DOHH2 (cell line): ENCODE results near the gene ZNF366.

Source experiments
- H3F3A ChIP-seq: fragments of 200-600 bp; sonication (generic), shearing (Covaris generic); 2 replicates; pipeline ENCODE4 v1.6.0; 2016; ENCODE audit warnings: antibody characterized with exemption, mild to moderate bottlenecking; ENCODE audit not compliant: control insufficient read depth, insufficient read depth
- H3K27ac ChIP-seq: fragments of 200-600 bp; sonication (generic); 2 replicates; pipeline ENCODE4 v1.5.1; 2014; ENCODE audit warnings: low read depth, mild to moderate bottlenecking, low read length, moderate library complexity
- H3K27me3 ChIP-seq: fragments of 200-600 bp; sonication (generic); 2 replicates; pipeline ENCODE4 v1.6.1; 2014; ENCODE audit warnings: mild to moderate bottlenecking, low read length, mixed read lengths; ENCODE audit not compliant: control insufficient read depth
- H3K36me3 ChIP-seq: fragments of 200-600 bp; sonication (generic); 2 replicates; pipeline ENCODE4 v1.6.1; 2014; ENCODE audit warnings: mild to moderate bottlenecking, low read length, moderate library complexity, mixed read lengths; ENCODE audit not compliant: control insufficient read depth
- H3K4me1 ChIP-seq: fragments of 200-600 bp; sonication (generic); 2 replicates; pipeline ENCODE4 v1.6.1; 2014; ENCODE audit warnings: mild to moderate bottlenecking, low read length, mixed read lengths; ENCODE audit not compliant: control insufficient read depth
- H3K4me2 ChIP-seq: fragments of 200-600 bp; sonication (generic); 2 replicates; pipeline ENCODE4 v1.6.0; 2014; ENCODE audit warnings: mild to moderate bottlenecking, low read length, moderate library complexity
- H3K4me3 ChIP-seq: fragments of 200-600 bp; sonication (generic); 2 replicates; pipeline ENCODE4 v1.5.1; 2014; ENCODE audit warnings: mild to moderate bottlenecking, low read length, mixed read lengths
- H3K79me2 ChIP-seq: fragments of 200-600 bp; sonication (generic); 2 replicates; pipeline ENCODE4 v1.6.1; 2014; ENCODE audit warnings: mild to moderate bottlenecking, low read length, mixed read lengths; ENCODE audit not compliant: control insufficient read depth
- H3K9me2 ChIP-seq: fragments of 200-600 bp; sonication (generic); replicated peaks from 2 replicates; pipeline ENCODE4 v1.6.1; 2014; ENCODE audit warnings: mild to moderate bottlenecking, low read length, mixed read lengths; ENCODE audit not compliant: control insufficient read depth
- H3K9me3 ChIP-seq: fragments of 200-600 bp; sonication (generic); 2 replicates; pipeline ENCODE4 v1.6.1; 2014; ENCODE audit warnings: antibody characterized with exemption, low read length, mixed read lengths; ENCODE audit not compliant: control insufficient read depth, insufficient read depth
- H4K20me1 ChIP-seq: fragments of 200-600 bp; sonication (generic); 2 replicates; pipeline ENCODE4 v1.6.0; 2014; ENCODE audit warnings: low read depth, mild to moderate bottlenecking, antibody characterized with exemption, low read length, moderate library complexity; ENCODE audit not compliant: control insufficient read depth, insufficient read depth
- EZH2phosphoT487 ChIP-seq: fragments of 200-600 bp; sonication (generic); IDR thresholded peaks from 2 replicates; pipeline ENCODE4 v1.6.1; 2017; ENCODE audit warnings: borderline replicate concordance, mild to moderate bottlenecking, antibody characterized with exemption, low read length, moderate library complexity, mixed read lengths
- TF ChIP-seq, protein P1 (sequence below): fragments of 200-600 bp; sonication (generic); IDR thresholded peaks from one replicate; pipeline ENCODE4 v1.5.1; 2014; ENCODE audit warnings: antibody characterized with exemption, mild to moderate bottlenecking, low read depth, low read length; ENCODE audit not compliant: poor library complexity, severe bottlenecking

The ZNF366 gene

DNA sequence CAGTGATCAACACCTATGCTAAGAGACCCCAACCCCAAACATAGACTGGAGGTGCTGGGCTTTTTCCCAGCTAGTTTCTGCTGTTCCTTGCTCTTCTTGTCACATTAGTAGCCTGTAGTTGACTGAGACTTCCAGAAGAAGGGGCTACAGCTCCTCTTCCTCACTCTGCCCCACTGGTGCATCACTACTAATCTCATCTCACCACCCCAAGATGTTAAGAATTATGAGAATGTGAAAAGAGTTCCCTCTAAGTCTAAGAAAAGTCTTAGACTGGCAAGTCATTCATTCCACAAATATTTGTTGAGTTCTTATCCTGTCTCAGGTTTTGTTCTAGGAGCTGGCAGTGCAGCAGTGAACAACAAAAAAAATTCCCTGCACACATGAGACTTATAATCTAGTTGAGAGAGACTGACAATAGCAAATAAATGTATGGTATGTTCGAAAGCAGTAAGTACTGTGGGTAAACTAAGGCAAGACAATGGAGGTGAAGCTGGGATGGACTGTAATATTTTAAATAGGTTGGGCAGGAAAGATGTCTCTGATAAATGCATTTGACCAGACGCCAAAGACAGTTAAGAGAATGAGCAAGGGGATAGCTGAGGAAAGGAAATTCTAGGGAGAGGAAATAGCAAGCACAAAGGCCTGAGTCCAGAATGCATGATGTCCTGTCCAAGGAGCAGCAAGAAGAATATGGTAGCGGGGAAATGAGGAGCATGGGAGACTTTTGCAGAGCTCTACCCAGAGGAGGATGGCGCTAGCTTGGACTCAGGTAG lies 94.7 kb downstream of the ZNF366 start:
- Histone ChIP-seq H3K4me1 (no peaks in the 10 kb centered on the region), H3F3A (no peaks in the 10 kb centered on the region), H3K36me3 (no peaks in the 10 kb centered on the region), H3K27ac (no peak overlapping the region), H3K4me3 (no peak overlapping the region), H3K9me2 (no peaks in the 10 kb centered on the region), H3K27me3 (peaks cover 9% of the 10 kb centered on the region), H3K9me3 (no peaks in the 10 kb centered on the region), H4K20me1 (no peaks in the 10 kb centered on the region), H3K4me2 (no peak overlapping the region), H3K79me2 (no peaks in the 10 kb centered on the region)
- no peak for TF ChIP-seq EZH2phosphoT487
- TF ChIP-seq, protein P1, sequence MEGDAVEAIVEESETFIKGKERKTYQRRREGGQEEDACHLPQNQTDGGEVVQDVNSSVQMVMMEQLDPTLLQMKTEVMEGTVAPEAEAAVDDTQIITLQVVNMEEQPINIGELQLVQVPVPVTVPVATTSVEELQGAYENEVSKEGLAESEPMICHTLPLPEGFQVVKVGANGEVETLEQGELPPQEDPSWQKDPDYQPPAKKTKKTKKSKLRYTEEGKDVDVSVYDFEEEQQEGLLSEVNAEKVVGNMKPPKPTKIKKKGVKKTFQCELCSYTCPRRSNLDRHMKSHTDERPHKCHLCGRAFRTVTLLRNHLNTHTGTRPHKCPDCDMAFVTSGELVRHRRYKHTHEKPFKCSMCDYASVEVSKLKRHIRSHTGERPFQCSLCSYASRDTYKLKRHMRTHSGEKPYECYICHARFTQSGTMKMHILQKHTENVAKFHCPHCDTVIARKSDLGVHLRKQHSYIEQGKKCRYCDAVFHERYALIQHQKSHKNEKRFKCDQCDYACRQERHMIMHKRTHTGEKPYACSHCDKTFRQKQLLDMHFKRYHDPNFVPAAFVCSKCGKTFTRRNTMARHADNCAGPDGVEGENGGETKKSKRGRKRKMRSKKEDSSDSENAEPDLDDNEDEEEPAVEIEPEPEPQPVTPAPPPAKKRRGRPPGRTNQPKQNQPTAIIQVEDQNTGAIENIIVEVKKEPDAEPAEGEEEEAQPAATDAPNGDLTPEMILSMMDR, result no peak

DNA sequence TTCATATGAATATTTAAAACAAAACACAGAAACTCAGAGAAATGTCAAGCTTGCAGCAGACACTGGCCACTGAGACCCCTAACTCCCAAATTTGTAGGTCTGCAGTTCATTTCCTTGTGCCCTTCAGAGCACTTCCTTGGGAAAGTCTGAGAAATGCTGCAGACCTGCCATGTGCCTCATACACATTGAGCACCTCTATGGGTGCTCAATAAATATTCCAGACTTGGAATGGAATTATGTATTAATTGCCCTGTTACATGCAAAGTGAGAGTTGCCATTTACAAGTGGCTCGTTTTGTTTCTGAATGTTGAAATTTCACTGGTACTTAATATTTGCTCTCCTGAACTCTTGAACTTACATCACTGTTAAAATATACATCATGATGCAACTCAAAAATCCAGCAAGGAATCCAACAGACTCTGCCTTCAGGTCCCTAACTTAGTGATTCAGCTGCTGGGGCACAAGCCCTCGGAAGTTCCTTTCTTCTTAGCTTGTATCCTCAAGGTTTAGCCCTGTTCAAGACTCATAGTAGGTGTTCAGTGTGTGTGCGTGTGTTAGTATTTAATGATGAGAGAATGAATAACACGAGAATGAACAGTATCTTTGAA lies 96.4 kb downstream of the ZNF366 start:
- no peak overlapping the region for H3K27ac ChIP-seq
- no peak overlapping the region for H3K4me2 ChIP-seq
- TF ChIP-seq, protein P1, result no peak
- no peak for TF ChIP-seq EZH2phosphoT487

DNA sequence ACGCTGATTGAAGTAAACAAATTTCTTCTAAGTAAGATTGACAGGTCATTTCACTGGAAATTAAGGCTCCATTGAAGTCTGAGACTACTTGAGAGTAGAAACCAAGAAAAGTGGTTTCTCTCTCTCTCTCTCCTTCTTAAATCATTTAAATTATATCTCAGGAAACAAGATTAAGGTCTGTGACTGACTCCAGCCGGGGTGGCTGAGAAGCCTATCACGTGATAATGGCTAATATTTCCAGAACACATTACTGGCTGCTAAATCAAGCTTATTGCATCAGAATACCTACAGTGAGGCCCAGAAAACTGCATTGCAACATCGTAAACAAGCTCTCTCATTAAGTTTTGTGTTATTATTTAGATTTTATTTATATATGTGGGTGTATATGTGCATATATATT lies 98.6 kb downstream of the ZNF366 start:
- Histone ChIP-seq H3K4me1 (no peaks in the 10 kb centered on the region), H3K27me3 (peaks cover 7% of the 10 kb centered on the region), H3K79me2 (no peaks in the 10 kb centered on the region), H3K36me3 (no peaks in the 10 kb centered on the region), H3K9me3 (peaks cover 7% of the 10 kb centered on the region), H3K4me3 (no peak overlapping the region), H4K20me1 (no peaks in the 10 kb centered on the region), H3K9me2 (no peaks in the 10 kb centered on the region), H3K4me2 (no peak overlapping the region), H3F3A (no peaks in the 10 kb centered on the region), H3K27ac (no peak overlapping the region)
- TF ChIP-seq EZH2phosphoT487, result no peak
- TF ChIP-seq, protein P1, result no peak

More for the DNA sequence above, 96.4 kb downstream of the ZNF366 start:
- Histone ChIP-seq H3K4me1 (no peaks in the 10 kb centered on the region), H4K20me1 (no peaks in the 10 kb centered on the region), H3F3A (no peaks in the 10 kb centered on the region), H3K9me2 (no peaks in the 10 kb centered on the region), H3K27me3 (peaks cover 11% of the 10 kb centered on the region), H3K36me3 (no peaks in the 10 kb centered on the region), H3K9me3 (no peaks in the 10 kb centered on the region; the same call in 1 of the 2 replicates), H3K4me3 (no peak overlapping the region), H3K79me2 (no peaks in the 10 kb centered on the region)
